GM18873 (cell line): ENCODE data around the gene SUN1.
"Not testable (repeated sequence)": the region's sequence is repeated elsewhere in the genome, so short reads cannot be mapped to it uniquely, and the experiment has no call there.

Source experiments
- ATAC-seq: cut with Tn5 transposase; IDR thresholded peaks from one replicate; pipeline ENCODE4 v1.9.1; 2021; ENCODE audit warnings: mild to moderate bottlenecking, moderate library complexity, moderate number of reproducible peaks; ENCODE audit not compliant: unreplicated experiment, low FRiP score

The SUN1 gene

GRCh38 chr7:832167-832967, at the start of gene SUN1:
TSS of gene SUN1 (plus strand) at chr7:832476. CDS start at chr7:832525, 49 bp downstream.
- peak; percentile 10 for ATAC-seq

- no peak for ATAC-seq
Measured at GRCh38 chr7:782718-783449, 49.4 kb upstream of the SUN1 start.

DNA sequence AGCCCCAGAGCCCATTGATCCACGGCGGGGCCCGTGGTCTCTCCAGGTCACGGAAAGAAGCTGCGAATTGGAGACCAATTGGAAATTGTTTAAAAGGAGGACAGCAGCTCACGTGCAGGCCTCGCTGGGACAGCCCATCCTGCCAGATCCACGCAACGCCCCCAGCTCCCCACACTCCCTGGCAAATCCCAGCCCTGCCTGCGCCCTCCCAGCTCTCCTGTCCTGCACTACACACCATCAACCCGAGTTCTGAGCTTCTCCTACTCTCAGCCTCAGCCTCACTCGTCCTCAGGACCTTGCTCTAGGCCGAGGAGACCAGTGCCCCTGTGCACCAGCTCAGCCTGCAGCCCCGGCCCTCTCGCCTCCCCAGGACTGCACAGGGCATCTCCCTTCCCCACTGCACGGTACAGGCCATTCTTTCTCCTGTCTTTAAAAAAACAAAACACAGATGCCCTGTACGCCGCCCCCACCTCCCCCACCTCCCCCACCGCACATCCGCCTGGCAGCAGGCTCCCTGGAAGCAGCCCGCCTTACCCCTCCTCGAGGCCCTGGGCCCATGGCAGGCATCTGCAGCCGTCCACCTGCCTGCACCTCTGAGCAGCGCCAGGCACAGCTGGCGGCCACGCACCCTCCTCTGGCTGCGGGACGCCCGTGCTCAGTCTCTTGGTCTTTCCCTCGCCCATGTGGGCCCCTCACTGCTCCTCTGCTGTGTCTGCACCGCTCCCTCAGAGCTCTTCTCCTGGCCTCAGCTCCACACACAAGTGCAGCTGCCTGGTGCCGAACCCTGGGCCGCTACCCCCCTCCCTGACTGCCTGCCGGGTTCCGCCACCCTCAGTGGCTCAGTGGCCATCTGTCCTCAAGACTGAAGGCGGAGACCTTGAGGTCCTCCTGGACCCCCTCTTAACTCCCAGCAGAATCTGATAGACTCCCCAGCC, 48.5 kb upstream of the SUN1 start:
- no peak for ATAC-seq

DNA sequence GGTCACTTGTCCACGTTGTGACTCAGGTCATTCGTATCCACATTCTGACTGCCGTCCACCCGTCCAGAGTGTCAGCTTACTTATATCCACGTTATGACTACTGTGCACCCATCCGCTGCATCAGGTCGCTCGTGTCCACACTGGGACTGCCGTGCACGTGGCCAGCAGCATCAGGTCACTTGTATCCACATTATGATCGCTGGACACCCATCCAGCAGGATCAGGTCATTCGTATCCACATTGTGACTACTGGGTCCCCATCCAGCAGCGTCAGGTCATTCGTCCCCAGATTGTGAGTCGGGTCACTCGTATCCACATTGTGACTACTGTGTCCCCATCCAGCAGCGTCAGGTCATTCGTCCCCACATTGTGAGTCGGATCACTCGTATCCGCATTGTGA, 47.3 kb upstream of the SUN1 start:
- no peak for ATAC-seq

DNA sequence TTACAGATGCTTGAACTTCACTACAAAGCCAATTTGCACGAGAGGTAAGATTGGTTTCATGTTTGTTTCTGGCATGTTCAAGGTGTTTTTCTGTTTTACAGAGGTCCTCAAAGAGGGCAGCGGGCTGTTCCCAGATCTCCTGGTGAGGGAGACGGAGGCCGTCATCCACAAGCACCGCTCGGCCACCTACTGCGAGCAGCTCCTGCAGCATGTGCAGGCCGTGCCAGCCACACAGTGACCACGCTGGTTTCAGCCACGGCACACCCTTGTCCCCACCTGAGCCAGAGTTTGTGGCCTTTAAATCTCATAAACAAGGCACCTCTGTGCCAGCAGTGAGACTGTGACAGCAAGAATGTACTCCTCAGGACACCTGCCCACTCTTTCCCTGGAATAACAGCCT, 46.9 kb upstream of the SUN1 start:
- ATAC-seq: no peak

DNA sequence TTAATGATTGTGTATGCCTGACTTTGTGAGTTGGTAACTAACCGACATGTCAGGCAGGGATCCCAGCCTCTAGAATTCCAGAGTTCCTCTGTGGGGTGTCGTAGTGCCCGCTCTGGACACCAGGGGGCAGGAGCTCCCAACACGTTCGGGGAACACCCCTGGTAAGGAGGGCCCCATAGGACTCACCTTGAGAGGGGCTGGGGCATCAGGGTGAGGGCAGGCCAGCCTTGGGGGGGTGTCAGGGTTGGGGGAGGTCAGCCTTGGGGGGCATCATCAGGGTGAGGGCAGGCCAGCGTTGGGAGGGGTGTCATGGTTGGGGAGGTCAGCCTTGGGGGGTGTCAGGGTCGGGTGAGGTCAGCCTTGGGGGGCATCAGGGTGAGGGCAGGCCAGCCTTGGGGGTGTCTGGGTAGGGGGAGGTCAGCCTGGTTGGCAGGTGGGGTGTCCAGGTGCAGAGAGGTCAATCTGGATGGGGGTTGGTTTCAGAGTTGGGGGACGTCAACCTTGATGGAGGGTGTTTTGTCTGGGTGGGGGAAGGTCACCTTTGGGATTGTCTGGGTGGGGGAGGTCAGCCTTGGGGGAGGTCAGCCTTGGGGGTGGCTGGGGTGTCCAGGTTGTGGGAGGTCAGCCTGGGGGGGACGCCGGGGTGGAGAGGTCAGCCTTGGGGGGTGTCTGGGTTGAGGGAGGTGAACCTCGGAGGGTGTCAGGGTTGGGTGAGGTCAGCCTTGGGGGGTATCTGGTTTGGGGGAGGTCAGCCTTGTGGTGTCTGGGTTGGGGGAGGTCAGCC, 45.6 kb upstream of the SUN1 start:
- no peak for ATAC-seq

- ATAC-seq: no peak
Measured at GRCh38 chr7:787332-788240, 44.7 kb upstream of the SUN1 start.

DNA sequence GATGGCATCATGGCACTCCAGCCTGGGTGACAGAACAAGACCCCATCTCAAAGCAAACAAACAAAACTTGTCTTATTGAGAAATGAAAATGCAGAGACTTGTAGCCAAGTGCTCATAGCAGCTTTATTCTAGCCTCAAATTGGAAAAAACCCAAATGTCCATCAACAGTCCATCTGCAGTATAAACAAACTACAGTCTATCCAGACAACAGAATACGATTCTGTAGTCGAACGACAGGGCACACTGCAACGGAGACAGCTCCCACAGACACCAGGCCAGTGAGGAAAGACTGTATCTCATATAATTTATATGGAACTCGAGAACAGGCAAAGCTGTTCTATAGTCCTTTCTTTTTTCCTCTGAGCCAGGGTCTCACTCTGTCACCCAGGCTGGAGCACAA, 40.8 kb upstream of the SUN1 start:
- ATAC-seq: no peak

DNA sequence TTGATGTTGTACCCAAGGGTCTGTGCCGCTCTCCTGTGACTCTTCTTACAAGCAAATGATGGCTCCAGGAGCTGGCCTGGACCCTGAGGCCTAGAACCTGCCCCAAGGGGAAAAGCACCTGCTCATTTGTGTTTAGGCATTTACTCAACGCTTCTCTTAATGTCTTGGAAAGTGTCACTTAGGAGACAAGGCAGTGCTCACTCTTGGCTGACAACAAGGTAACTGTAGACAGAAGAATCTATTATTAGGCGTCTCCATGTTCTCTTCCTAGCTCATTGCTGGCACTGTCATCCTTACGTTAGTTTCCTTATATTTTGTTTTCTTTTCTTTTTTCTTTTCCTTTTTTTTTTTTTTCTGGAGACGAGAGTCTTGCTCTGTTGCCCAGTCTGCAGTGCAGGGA, 38.1 kb upstream of the SUN1 start:
- no peak for ATAC-seq

GRCh38 chr7:794671-795329, 37.5 kb upstream of the SUN1 start:
- ATAC-seq: no peak

GRCh38 chr7:796434-797169, 35.7 kb upstream of the SUN1 start:
- ATAC-seq: not testable (repeated sequence)

- no peak for ATAC-seq
Measured at GRCh38 chr7:798921-799470, 33.3 kb upstream of the SUN1 start.

- ATAC-seq: no peak
Measured at GRCh38 chr7:800692-801091, 31.6 kb upstream of the SUN1 start.

- ATAC-seq: not testable (repeated sequence)
Measured at GRCh38 chr7:801351-801750, 30.9 kb upstream of the SUN1 start.

- no peak for ATAC-seq
Measured at GRCh38 chr7:801940-802381, 30.3 kb upstream of the SUN1 start.

- ATAC-seq: no peak
Measured at GRCh38 chr7:802500-803242, 29.6 kb upstream of the SUN1 start.

- ATAC-seq: no peak
Measured at GRCh38 chr7:803243-803635, 29.0 kb upstream of the SUN1 start.
